Liver (tissue), 3 donors: ENCODE measurements around the gene CRP.

Experiments used
- EGR1 ChIP-seq, 2 donors: IDR thresholded peaks; 2 replicates each; pipeline ENCODE4 v1.6.1; 2016 to 2018; ENCODE audit warnings: antibody characterized with exemption in 2 of 2, low read depth in 2 of 2
- GABPA ChIP-seq, 2 donors: IDR thresholded peaks in 1 of 2; conservative IDR thresholded peaks in 1 of 2; 2 replicates each; pipeline ENCODE4 v1.6.1; 2016; ENCODE audit warnings: antibody characterized with exemption in 2 of 2, mild to moderate bottlenecking in 1 of 2, moderate library complexity in 1 of 2
- HNF4G ChIP-seq: IDR thresholded peaks from 2 replicates; pipeline ENCODE4 v1.6.1; 2016; ENCODE audit warnings: antibody characterized with exemption
- NR2F2 ChIP-seq: IDR thresholded peaks from 2 replicates; pipeline ENCODE4 v1.6.1; 2016; ENCODE audit warnings: antibody characterized with exemption
- RAD21 ChIP-seq, 2 donors: IDR thresholded peaks; 2 replicates each; pipeline ENCODE4 v1.6.1; 2016; ENCODE audit warnings: antibody characterized with exemption in 2 of 2, mild to moderate bottlenecking in 2 of 2
- TAF1 ChIP-seq: conservative IDR thresholded peaks from 2 replicates; pipeline ENCODE4 v1.6.1; 2016; ENCODE audit warnings: antibody characterized with exemption, mild to moderate bottlenecking
- YY1 ChIP-seq: IDR thresholded peaks from 2 replicates; pipeline ENCODE4 v1.6.1; 2016; ENCODE audit warnings: antibody characterized with exemption, mild to moderate bottlenecking
- TF ChIP-seq, protein P1 (sequence below): fragments of 150-350 bp; IDR thresholded peaks from 2 replicates; pipeline ENCODE4 v1.5.1; 2017; ENCODE audit warnings: improper control_type of control experiment, low read depth, low read length; ENCODE audit not compliant: missing input control
- TF ChIP-seq, protein P2 (sequence below): IDR thresholded peaks from 2 replicates; pipeline ENCODE4 v1.6.1; 2016; ENCODE audit warnings: antibody characterized with exemption
- TF ChIP-seq, protein P3 (sequence below): IDR thresholded peaks from 2 replicates; pipeline ENCODE4 v1.6.1; 2016; ENCODE audit warnings: antibody characterized with exemption
- TF ChIP-seq, protein P4 (sequence below): IDR thresholded peaks from 2 replicates; pipeline ENCODE4 v1.6.1; 2016; ENCODE audit warnings: antibody characterized with exemption
- donor health status: healthy.
- donor health status: healthy.

DNA sequence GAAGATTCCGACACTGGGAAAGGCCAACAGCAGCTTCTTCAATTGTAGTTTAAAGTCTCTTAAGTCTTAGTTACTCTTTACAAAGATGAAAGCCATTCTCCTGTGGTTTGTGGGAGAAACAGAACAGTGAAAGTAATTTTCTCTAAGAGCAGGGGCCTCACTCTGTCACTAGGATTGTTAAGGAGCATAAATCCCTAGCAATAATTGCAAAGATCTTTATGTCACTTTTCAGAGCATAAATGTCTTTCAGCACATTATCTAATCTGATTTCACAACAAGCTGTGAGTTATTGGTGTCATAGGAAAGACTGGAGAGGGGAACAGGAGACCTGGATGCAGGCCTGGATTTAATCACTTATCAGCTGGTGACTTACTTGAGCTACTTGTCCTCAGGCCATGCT lies 34.0 kb upstream of the CRP start:
- TF ChIP-seq, protein P1, sequence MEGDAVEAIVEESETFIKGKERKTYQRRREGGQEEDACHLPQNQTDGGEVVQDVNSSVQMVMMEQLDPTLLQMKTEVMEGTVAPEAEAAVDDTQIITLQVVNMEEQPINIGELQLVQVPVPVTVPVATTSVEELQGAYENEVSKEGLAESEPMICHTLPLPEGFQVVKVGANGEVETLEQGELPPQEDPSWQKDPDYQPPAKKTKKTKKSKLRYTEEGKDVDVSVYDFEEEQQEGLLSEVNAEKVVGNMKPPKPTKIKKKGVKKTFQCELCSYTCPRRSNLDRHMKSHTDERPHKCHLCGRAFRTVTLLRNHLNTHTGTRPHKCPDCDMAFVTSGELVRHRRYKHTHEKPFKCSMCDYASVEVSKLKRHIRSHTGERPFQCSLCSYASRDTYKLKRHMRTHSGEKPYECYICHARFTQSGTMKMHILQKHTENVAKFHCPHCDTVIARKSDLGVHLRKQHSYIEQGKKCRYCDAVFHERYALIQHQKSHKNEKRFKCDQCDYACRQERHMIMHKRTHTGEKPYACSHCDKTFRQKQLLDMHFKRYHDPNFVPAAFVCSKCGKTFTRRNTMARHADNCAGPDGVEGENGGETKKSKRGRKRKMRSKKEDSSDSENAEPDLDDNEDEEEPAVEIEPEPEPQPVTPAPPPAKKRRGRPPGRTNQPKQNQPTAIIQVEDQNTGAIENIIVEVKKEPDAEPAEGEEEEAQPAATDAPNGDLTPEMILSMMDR = no peak
- TF ChIP-seq RAD21 (IDR thresholded peaks at IDR 0.05) (no peak), GABPA (IDR thresholded peaks at IDR 0.05 in 1 of 2, conservative IDR thresholded peaks at IDR 0.05 in 1 of 2) (no peak), NR2F2 (no peak), YY1 (no peak), EGR1 (IDR thresholded peaks at IDR 0.05; ENCODE audit: low read depth in 2 of 2) (no peak), TAF1 (no peak), HNF4G (no peak)
- TF ChIP-seq, protein P2, sequence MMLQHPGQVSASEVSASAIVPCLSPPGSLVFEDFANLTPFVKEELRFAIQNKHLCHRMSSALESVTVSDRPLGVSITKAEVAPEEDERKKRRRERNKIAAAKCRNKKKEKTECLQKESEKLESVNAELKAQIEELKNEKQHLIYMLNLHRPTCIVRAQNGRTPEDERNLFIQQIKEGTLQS = no peak
- TF ChIP-seq, protein P3, sequence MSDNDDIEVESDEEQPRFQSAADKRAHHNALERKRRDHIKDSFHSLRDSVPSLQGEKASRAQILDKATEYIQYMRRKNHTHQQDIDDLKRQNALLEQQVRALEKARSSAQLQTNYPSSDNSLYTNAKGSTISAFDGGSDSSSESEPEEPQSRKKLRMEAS = no peak
- TF ChIP-seq, protein P4, sequence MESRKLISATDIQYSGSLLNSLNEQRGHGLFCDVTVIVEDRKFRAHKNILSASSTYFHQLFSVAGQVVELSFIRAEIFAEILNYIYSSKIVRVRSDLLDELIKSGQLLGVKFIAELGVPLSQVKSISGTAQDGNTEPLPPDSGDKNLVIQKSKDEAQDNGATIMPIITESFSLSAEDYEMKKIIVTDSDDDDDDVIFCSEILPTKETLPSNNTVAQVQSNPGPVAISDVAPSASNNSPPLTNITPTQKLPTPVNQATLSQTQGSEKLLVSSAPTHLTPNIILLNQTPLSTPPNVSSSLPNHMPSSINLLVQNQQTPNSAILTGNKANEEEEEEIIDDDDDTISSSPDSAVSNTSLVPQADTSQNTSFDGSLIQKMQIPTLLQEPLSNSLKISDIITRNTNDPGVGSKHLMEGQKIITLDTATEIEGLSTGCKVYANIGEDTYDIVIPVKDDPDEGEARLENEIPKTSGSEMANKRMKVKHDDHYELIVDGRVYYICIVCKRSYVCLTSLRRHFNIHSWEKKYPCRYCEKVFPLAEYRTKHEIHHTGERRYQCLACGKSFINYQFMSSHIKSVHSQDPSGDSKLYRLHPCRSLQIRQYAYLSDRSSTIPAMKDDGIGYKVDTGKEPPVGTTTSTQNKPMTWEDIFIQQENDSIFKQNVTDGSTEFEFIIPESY = no peak
